GM12878 (cell line): Measurements from ENCODE around the gene RHBDF2. TPM values are rescaled to one million over a fixed set of nuclear protein-coding genes. Genes with fewer than 3 reads are reported as not detected.

Source experiments
- CREM ChIP-seq: IDR thresholded peaks from 2 replicates; pipeline ENCODE4 v1.6.1; 2014; ENCODE audit warnings: antibody characterized with exemption, low read depth
- EGR1 ChIP-seq, 2 experiments: IDR thresholded peaks; 1 replicate in 1 of 2; 2 replicates in 1 of 2; pipeline ENCODE4 v1.6.1; 2011 to 2012; ENCODE audit warnings: low read depth in 2 of 2, low read length in 2 of 2, borderline replicate concordance in 1 of 2, mild to moderate bottlenecking in 1 of 2, moderate library complexity in 1 of 2
- GABPA ChIP-seq: IDR thresholded peaks from 2 replicates; pipeline ENCODE4 v1.6.1; 2014; ENCODE audit warnings: antibody characterized with exemption, low read depth, mild to moderate bottlenecking, inconsistent platforms
- JUND ChIP-seq: IDR thresholded peaks from 2 replicates; pipeline ENCODE4 v1.6.1; 2012; ENCODE audit warnings: low read depth, mild to moderate bottlenecking, low read length, improper control_type of control experiment, moderate library complexity
- KAT2A ChIP-seq: conservative IDR thresholded peaks from 2 replicates; pipeline ENCODE4 v1.6.1; 2011; ENCODE audit warnings: low read depth, low read length; ENCODE audit not compliant: control insufficient read depth
- MLLT1 ChIP-seq: fragments of 450-650 bp; IDR thresholded peaks from 2 replicates; pipeline ENCODE4 v1.6.1; 2016; ENCODE audit warnings: mild to moderate bottlenecking
- NRF1 ChIP-seq: conservative IDR thresholded peaks from 2 replicates; pipeline ENCODE4 v1.6.1; 2011; ENCODE audit warnings: mild to moderate bottlenecking, low read depth, low read length, improper control_type of control experiment
- POLR2A ChIP-seq: IDR thresholded peaks from 2 replicates; pipeline ENCODE4 v1.6.1; 2011; ENCODE audit warnings: low read depth, mild to moderate bottlenecking, low read length
- POLR2AphosphoS5 ChIP-seq: IDR thresholded peaks from 2 replicates; pipeline ENCODE4 v1.6.1; 2011; ENCODE audit warnings: mild to moderate bottlenecking, low read length, inconsistent platforms
- RBBP5 ChIP-seq: fragments of 200-600 bp; sonication (generic); conservative IDR thresholded peaks from 2 replicates; pipeline ENCODE4 v1.6.1; 2016
- RUNX3 ChIP-seq: IDR thresholded peaks from 2 replicates; pipeline ENCODE4 v1.6.1; 2012; ENCODE audit warnings: low read length, inconsistent platforms
- SKIL ChIP-seq: fragments of 450-650 bp; IDR thresholded peaks from 2 replicates; pipeline ENCODE4 v1.6.1; 2017; ENCODE audit warnings: mild to moderate bottlenecking, low read depth, inconsistent platforms; ENCODE audit not compliant: poor library complexity, severe bottlenecking
- ZBTB4 ChIP-seq: fragments of 450-650 bp; formaldehyde crosslinking; IDR thresholded peaks from 2 replicates; pipeline ENCODE4 v1.4.0; 2022; ENCODE audit warnings: mild to moderate bottlenecking, moderate library complexity
- ZNF592 ChIP-seq: fragments of 450-650 bp; IDR thresholded peaks from 2 replicates; pipeline ENCODE4 v1.6.1; 2017; ENCODE audit warnings: mild to moderate bottlenecking, moderate library complexity
- ZNF687 ChIP-seq: fragments of 450-650 bp; IDR thresholded peaks from 2 replicates; pipeline ENCODE4 v1.6.1; 2017; ENCODE audit warnings: mild to moderate bottlenecking, moderate library complexity
- polyA plus RNA-seq, 11 experiments: library from polyadenylated mRNA; depleted of rRNA in 4 of 11; unstranded in 6 of 11; stranded (reverse) in 5 of 11; fragments of >200 nt; fragmentation: Nextera tagmentation in 4 of 11; fragmentation: Illumina TruSeq in 1 of 11; extraction: Ambion mirVana in 4 of 11; extraction: Trizol in 1 of 11; gene quantifications; 1 replicate in 1 of 11; 2 replicates in 10 of 11; pipeline versions ENCODE4 v1.2.1 to v1.2.3, GENCODE V29; 2011 to 2016; ENCODE audit warnings: inconsistent platforms in 2 of 11, missing spikeins in 2 of 11, low read depth in 1 of 11
- total RNA-seq, 4 experiments: library from RNA; depleted of rRNA in 3 of 4; stranded (reverse); fragments of >200 nt in 3 of 4; fragmentation: Illumina TruSeq in 1 of 4; extraction: Trizol in 1 of 4; gene quantifications; 2 replicates each; pipeline versions ENCODE4 v1.2.1 to v1.2.3, GENCODE V29; 2013 to 2021

The RHBDF2 gene
- total and polyA plus RNA-seq, 10 of the 15 experiments (the other 5 are each of a cell fraction or from before 2014, with no cell fraction given) = 0.97 to 43.0 (median 18.7) TPM

GRCh38 chr17:76492989-76493501, 8.2 kb downstream of the RHBDF2 start (continued):
- TF ChIP-seq ZBTB4 (CRISPR knock-in tag) = no peak
- TF ChIP-seq ZNF687 = peak; percentile 98
- TF ChIP-seq RUNX3 = no peak; the same call in none of the 2 replicates
- no peak for TF ChIP-seq JUND
- TF ChIP-seq ZNF592 = no peak
- no peak for TF ChIP-seq CREM
- TF ChIP-seq KAT2A = no peak
- TF ChIP-seq MLLT1 = no peak; the same call in 1 of the 2 replicates
- TF ChIP-seq NRF1 = no peak
- 0 out of 3 replicates have a peak, but pooled peaks of 1 of the 2 experiments have one; percentile 20 for TF ChIP-seq EGR1 (IDR thresholded peaks at IDR 0.05; ENCODE audit: borderline replicate concordance in 1 of 2, low read depth in 2 of 2, low read length in 2 of 2)
- no peak for TF ChIP-seq POLR2AphosphoS5
- no peak for TF ChIP-seq GABPA
- peak; percentile 7; the same call in 1 of the 2 replicates for TF ChIP-seq POLR2A
- TF ChIP-seq RBBP5 = no peak
- TF ChIP-seq SKIL = no peak
